GM23248 (cell line): ENCODE data around the gene CTNS. TPM values are rescaled to one million over a fixed set of nuclear protein-coding genes. Genes with fewer than 3 reads are reported as not detected.

Experiments
- DNase-seq: peaks from one replicate; pipeline ENCODE4 v3.0.0-alpha.2; 2015
- H2AFZ ChIP-seq: fragments of 200-600 bp; sonication (generic); 2 replicates; pipeline ENCODE4 v1.6.1; 2016; ENCODE audit warnings: antibody characterized with exemption
- H3F3A ChIP-seq: fragments of 200-600 bp; sonication (generic); 2 replicates; pipeline ENCODE4 v1.6.1; 2016; ENCODE audit warnings: mild to moderate bottlenecking, antibody characterized with exemption, mixed run types; ENCODE audit not compliant: insufficient read depth
- H3K27ac ChIP-seq: fragments of 200-600 bp; sonication (generic); 2 replicates; pipeline ENCODE4 v1.5.1; 2016; ENCODE audit warnings: mild to moderate bottlenecking
- H3K27me3 ChIP-seq: fragments of 200-600 bp; sonication (generic); replicated peaks from 2 replicates; pipeline ENCODE4 v1.6.1; 2016; ENCODE audit warnings: mild to moderate bottlenecking; ENCODE audit not compliant: insufficient read depth
- H3K36me3 ChIP-seq: fragments of 200-600 bp; sonication (generic); 2 replicates; pipeline ENCODE4 v1.6.1; 2016; ENCODE audit warnings: low read depth, mild to moderate bottlenecking
- H3K4me1 ChIP-seq: fragments of 200-600 bp; sonication (generic); 2 replicates; pipeline ENCODE4 v1.6.1; 2016; ENCODE audit warnings: mild to moderate bottlenecking; ENCODE audit not compliant: insufficient read depth
- H3K4me2 ChIP-seq: fragments of 200-600 bp; sonication (generic); one replicate; pipeline ENCODE4 v1.6.1; 2016; ENCODE audit warnings: mild to moderate bottlenecking; ENCODE audit not compliant: unreplicated experiment
- H3K4me3 ChIP-seq: fragments of 200-600 bp; sonication (generic); 2 replicates; pipeline ENCODE4 v1.5.1; 2016; ENCODE audit warnings: mild to moderate bottlenecking
- H3K79me2 ChIP-seq: fragments of 200-600 bp; sonication (generic); 2 replicates; pipeline ENCODE4 v1.6.1; 2016; ENCODE audit warnings: mild to moderate bottlenecking; ENCODE audit not compliant: insufficient read depth
- H3K9ac ChIP-seq: fragments of 200-600 bp; sonication (generic); 2 replicates; pipeline ENCODE4 v1.6.1; 2016; ENCODE audit warnings: mild to moderate bottlenecking
- H3K9me2 ChIP-seq: fragments of 200-600 bp; sonication (generic); 2 replicates; pipeline ENCODE4 v1.6.1; 2016; ENCODE audit warnings: mixed run types, mild to moderate bottlenecking, moderate library complexity; ENCODE audit not compliant: insufficient read depth
- H3K9me3 ChIP-seq: fragments of 200-600 bp; sonication (generic); one replicate; pipeline ENCODE4 v1.6.1; 2017; ENCODE audit warnings: low read depth
- H4K20me1 ChIP-seq: fragments of 200-600 bp; sonication (generic); 2 replicates; pipeline ENCODE4 v1.6.0; 2016; ENCODE audit not compliant: insufficient read depth
- EZH2 ChIP-seq: fragments of 200-600 bp; sonication (generic); IDR thresholded peaks from 2 replicates; pipeline ENCODE4 v1.6.1; 2018; ENCODE audit warnings: antibody characterized with exemption, mild to moderate bottlenecking; ENCODE audit not compliant: insufficient read depth, poor library complexity, severe bottlenecking
- EZH2phosphoT487 ChIP-seq: fragments of 200-600 bp; sonication (generic); IDR thresholded peaks from 2 replicates; pipeline ENCODE4 v1.6.1; 2018; ENCODE audit warnings: antibody characterized with exemption, moderate library complexity, mild to moderate bottlenecking, low read depth; ENCODE audit not compliant: insufficient read depth
- WGBS, 2 experiments: methylation state at CpG; one replicate each; pipeline ENCODE4 v1.1.6; 2015 to 2017; ENCODE audit warnings: low lambda C conversion rate in 2 of 2, low coverage in 1 of 2; ENCODE audit errors: missing lambda C conversion rate in 2 of 2; 5-methylcytosine and 5-hydroxymethylcytosine counted together
- in situ Hi-C: fragments of 300-500 bp; cut with MboI; formaldehyde crosslinking; loops from 2 replicates; pipeline ENCODE4 v1.15.0; 2020
- polyA plus RNA-seq: library from polyadenylated mRNA; unstranded; fragments of >200 nt; fragmentation: Nextera tagmentation; extraction: Ambion mirVana; gene quantifications from 2 replicates; pipeline ENCODE4 v1.2.1, GENCODE V29; 2016
- total RNA-seq: library from RNA; depleted of rRNA; stranded (reverse); fragments of >200 nt; shearing (Covaris generic); gene quantifications from 2 replicates; pipeline ENCODE4 v1.2.3, GENCODE V29; 2014

The CTNS gene
- total and polyA plus RNA-seq, 2 experiments from 2014 or later = 7.2 to 7.5 TPM

DNA sequence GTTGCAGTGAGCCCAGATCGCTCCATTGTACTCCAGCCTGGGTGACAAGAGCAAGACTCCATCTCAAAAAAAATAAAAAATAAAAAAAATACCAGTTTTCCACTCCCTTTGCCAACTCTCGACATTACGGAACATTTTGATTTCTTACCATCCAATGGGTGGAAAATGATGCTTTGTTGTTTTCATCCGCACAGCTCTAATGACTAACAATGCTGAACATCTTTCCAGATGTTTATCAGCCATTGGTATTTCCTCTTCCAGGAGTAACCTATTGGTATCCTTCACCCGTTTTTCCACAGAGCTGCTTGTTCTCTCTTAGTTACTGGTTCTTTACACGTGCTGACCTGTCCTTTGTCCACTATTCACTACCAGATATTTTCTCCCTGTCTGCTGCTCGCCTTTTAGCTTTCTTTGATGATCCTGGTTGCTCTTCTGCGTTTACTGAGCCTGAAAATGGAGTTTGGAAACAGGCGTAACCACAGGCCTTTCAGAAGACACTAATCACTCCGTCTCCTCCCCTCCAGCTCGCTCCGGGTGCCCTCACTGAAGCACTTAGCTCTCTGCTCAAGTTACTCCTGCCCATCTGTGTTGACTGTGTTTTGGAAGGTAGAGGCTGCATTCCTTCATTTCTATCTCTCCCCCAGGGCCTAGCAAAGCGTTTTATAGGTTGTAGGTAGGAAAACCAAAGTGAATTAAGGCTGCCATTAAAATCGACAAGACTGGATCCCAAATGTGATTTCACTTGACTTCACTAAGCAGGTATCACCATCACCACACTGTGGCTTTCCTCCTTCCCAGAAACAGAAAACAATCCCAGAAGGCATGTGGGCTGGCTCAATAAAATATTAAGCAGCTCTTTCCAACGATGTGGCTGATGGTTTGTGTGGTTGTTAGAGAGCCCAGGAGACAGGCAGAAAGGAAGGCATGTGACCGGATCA is 9.5 kb upstream of the CTNS start:
- 86% methylated on average over 16 of the region's 16 CpGs for WGBS, 2 experiments
- no peaks in the 10 kb centered on the region for H3K9me2 ChIP-seq
- H3F3A ChIP-seq = no peaks in the 10 kb centered on the region
- H3K79me2 ChIP-seq = no peaks in the 10 kb centered on the region
- H3K9me3 ChIP-seq = no peaks in the 10 kb centered on the region
- no peaks in the 10 kb centered on the region for H4K20me1 ChIP-seq
- H3K4me3 ChIP-seq = no peak overlapping the region
- no peaks in the 10 kb centered on the region for H3K27me3 ChIP-seq
- in situ Hi-C loops = loop anchor here (25.0 kb wide), 1 partner anchor 590 kb away; no protein-coding TSS in a partner anchor
- no peak overlapping the region for H3K27ac ChIP-seq
- H3K36me3 ChIP-seq = no peaks in the 10 kb centered on the region
- H2AFZ ChIP-seq = no peak overlapping the region
- TF ChIP-seq EZH2 (no peak), EZH2phosphoT487 (no peak)
- peak; percentile 7 for DNase-seq
- H3K4me1 ChIP-seq = no peaks in the 10 kb centered on the region
- H3K4me2 ChIP-seq = no peak overlapping the region
- no peak overlapping the region for H3K9ac ChIP-seq

DNA sequence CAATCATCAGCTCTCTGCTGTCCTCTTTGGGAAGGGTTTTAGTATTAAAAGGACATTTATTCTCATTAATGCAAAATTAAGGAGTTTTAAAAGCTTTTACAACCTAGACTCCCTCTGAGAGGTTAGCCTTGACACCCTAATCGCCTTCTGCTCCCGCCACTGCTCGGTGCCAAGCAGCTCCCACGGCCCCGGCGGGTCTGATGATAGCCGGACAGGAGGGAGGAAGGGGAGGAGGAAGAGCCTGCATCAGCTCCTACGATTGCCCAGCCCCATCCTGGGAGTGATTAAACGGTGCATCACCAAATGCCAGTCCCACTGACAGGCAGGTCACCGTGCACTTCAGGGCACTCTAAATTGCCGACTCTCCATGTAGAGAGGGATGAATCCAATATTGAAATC is 8.8 kb upstream of the CTNS start:
- no peak overlapping the region for H3K4me2 ChIP-seq
- no peak for DNase-seq
- H3K9me2 ChIP-seq = no peaks in the 10 kb centered on the region
- H4K20me1 ChIP-seq = no peaks in the 10 kb centered on the region
- no peaks in the 10 kb centered on the region for H3K9me3 ChIP-seq
- WGBS, 2 experiments = 92 to 98% methylated on average over 11 of the region's 11 CpGs
- H2AFZ ChIP-seq = no peak overlapping the region
- TF ChIP-seq EZH2phosphoT487 = no peak
- TF ChIP-seq EZH2 = no peak
- H3K27me3 ChIP-seq = no peaks in the 10 kb centered on the region
- in situ Hi-C loops = loop anchor here (25.0 kb wide), 1 partner anchor 590 kb away; no protein-coding TSS in a partner anchor
- H3K79me2 ChIP-seq = no peaks in the 10 kb centered on the region
- H3K4me1 ChIP-seq = no peaks in the 10 kb centered on the region
- H3K9ac ChIP-seq = no peak overlapping the region
- no peaks in the 10 kb centered on the region for H3F3A ChIP-seq
- no peak overlapping the region for H3K27ac ChIP-seq
- H3K36me3 ChIP-seq = no peaks in the 10 kb centered on the region
- H3K4me3 ChIP-seq = no peak overlapping the region

DNA sequence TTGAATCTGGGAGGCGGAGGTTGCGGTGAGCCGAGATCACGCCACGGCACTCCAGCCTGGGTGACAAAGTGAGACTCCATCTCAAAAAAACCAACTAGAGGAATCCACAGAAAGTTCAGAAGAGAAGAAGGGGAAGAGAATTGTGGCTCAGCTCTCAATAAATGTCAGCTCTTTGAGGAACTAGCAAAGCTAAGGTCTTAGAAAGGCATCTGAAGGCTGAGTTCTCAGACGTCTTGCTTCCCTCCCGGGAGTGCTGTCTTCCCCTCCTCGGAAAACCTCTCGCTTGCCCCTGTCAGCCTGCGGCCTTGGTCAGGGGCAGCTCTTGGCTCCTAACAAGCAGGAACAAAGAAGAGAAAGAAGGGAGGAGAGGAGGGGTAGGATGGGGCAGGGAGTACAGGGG is 5.8 kb upstream of the CTNS start:
- Histone ChIP-seq H4K20me1 (no peaks in the 10 kb centered on the region), H3K27me3 (no peaks in the 10 kb centered on the region), H3K27ac (no peak overlapping the region), H2AFZ (no peak overlapping the region), H3K9me2 (no peaks in the 10 kb centered on the region), H3K4me1 (no peaks in the 10 kb centered on the region), H3K36me3 (no peaks in the 10 kb centered on the region), H3K9me3 (no peaks in the 10 kb centered on the region), H3K4me3 (no peak overlapping the region), H3F3A (no peaks in the 10 kb centered on the region), H3K4me2 (no peak overlapping the region), H3K9ac (no peak overlapping the region), H3K79me2 (0 out of 2 replicates have a peak, but pooled peaks cover 3% of the 10 kb centered on the region)
- DNase-seq = no peak
- 94 to 97% methylated on average over 10 of the region's 10 CpGs for WGBS, 2 experiments
- in situ Hi-C loops = loop anchor here (25.0 kb wide), 1 partner anchor 593 kb away; no protein-coding TSS in a partner anchor
- no peak for TF ChIP-seq EZH2phosphoT487
- TF ChIP-seq EZH2 = no peak

- Histone ChIP-seq H3K9ac (no peak overlapping the region), H3K9me3 (no peaks in the 10 kb centered on the region), H4K20me1 (no peaks in the 10 kb centered on the region), H3K27ac (no peak overlapping the region), H3F3A (no peaks in the 10 kb centered on the region), H3K4me2 (no peak overlapping the region), H3K27me3 (no peaks in the 10 kb centered on the region), H2AFZ (no peak overlapping the region), H3K4me3 (no peak overlapping the region), H3K36me3 (no peaks in the 10 kb centered on the region), H3K9me2 (no peaks in the 10 kb centered on the region), H3K79me2 (0 out of 2 replicates have a peak, but pooled peaks cover 3% of the 10 kb centered on the region), H3K4me1 (peaks cover 2% of the 10 kb centered on the region; the same call in 1 of the 2 replicates)
- in situ Hi-C loops = loop anchor here (25.0 kb wide), 1 partner anchor 595 kb away; no protein-coding TSS in a partner anchor
- TF ChIP-seq EZH2 (no peak), EZH2phosphoT487 (no peak)
- no peak for DNase-seq
- WGBS, 2 experiments = 86 to 90% methylated on average over 7 of the region's 7 CpGs
Measured at GRCh38 chr17:3632287-3632686, 4.3 kb upstream of the CTNS start.
